GM18526 (cell line): ENCODE data around the gene UCKL1.

Experiments
- POLR2A ChIP-seq: IDR thresholded peaks from 3 replicates; pipeline ENCODE4 v1.6.1; 2011; ENCODE audit not compliant: insufficient read length; ENCODE audit errors: extremely low read depth

The UCKL1 gene

DNA sequence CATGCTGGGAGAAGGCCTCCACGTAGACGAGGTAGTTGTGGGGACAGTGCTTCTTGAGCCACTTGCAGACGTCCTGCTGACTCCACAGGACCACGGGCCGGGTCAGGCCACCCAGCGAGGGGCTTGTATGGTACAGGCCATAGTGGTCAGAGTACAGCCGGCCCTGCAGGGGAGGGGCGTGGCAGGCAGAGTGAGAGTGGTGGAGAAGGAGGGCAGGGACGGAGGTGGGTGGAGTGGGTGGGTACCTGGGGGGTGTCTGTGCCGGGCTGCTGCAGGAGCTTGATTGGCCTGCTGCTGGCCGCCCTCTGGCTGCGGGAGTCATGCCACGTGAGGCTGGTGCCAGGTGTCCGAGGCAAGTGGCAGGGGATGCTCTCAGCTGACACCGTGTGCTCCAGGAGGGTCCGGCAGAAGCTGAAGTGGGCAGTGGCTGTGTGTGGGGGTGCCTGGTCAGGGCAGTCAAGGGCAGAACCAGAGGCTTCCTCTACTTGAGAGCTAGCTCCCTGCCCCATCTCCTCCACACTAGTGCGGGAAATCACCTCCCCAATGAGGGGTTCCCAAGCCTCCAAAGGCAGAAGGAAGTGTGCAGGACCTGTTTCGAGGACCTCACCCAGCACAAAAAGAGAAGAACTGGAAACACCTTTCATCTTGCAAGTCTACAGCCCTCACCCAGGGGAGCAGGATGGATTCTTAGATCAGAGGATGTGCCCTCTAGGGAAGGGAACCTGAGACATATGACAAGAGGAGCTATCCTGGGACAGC, 20.9 kb upstream of the UCKL1 start:
- TF ChIP-seq POLR2A, result no peak

DNA sequence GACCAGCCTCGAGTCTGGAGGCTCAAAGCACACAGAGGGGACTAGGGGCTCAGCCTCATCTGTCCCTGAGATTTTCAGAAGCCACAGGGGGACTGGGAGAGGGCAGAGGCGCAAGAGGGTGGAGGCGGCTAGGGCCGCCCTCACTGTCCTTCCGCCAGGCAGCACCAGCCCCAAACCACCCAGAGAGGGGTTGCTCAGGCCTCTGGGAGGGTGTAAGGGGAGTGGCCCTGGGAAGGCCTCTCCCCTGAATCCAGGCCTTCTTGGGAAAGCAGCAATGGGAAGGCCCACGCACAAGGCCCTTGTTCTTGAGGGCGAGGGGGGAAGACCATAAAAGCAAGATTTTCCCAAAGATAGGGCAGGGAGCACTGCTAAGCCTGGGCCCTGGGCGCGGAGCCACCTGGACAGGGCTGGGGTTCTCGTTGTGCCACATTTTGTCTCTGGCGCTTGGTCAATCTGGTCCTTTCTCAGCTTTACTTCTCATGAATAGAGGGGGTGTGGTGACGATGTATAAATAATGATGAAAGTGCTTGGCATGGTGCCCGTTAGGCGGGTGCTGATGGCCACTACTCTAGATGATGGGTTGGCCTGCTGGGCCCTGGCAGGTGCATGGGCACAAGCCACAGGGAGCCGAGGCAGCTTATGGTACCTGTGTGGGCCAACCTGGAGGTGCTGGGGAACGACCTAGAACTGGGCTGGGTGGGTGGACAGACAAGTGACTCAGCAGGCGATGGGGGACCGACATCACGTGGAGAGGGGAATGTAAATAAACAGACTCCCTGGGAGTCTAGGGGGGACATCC, 18.4 kb upstream of the UCKL1 start:
- no peak for TF ChIP-seq POLR2A

DNA sequence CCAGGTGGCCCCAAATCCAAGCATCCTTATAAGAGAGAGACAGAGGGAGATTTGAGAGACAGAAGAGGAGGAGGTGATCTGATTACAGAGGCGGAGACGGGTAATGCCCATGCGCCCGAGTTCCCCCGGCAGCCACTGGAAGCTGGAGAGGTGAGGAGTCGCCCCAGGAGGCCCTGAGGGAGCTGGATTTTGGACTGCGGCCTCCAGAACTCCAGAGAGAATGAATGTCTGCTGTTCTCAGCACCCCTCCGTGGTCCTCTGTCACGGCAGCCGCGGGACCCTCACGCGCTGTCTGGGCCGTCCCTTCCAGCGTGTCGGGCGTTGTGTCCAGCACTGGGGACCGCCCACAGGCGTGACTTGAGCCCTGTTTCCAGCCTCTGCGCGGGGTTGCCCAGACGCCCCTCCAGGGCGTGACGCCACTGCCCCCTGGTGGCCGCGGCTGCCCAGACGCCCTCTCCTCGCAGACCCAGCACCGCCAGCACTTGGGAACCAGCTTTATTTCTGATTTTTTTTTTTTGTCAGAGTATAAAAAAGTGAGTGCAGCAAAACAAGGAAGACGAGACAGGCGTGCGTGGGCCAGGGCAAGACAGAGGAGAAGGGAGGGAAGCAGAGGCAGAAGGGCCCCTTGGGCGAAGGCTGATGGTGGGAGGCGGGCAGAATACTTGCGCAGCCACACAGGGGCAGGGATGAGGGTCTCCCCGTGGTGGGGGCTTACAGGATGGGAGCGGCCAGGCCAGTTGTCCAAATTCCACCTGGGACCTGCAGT, 17.6 kb upstream of the UCKL1 start:
- no peak for TF ChIP-seq POLR2A

DNA sequence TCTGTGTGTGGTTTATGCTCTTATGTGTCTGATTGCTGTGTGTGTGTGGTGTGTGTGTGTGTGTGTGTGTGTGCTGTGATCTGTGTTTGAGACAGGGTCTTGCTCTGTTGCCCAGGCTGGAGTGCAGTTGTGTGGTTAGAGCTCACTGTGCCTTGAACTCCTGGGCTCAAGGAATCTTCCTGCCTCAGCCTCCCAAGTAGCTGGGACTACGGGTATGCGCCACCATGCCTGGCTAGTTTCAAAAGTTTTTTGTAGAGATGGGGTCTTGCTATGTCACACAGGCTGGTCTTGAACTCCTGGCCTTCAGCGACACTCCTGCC, 16.9 kb upstream of the UCKL1 start:
- no peak for TF ChIP-seq POLR2A

DNA sequence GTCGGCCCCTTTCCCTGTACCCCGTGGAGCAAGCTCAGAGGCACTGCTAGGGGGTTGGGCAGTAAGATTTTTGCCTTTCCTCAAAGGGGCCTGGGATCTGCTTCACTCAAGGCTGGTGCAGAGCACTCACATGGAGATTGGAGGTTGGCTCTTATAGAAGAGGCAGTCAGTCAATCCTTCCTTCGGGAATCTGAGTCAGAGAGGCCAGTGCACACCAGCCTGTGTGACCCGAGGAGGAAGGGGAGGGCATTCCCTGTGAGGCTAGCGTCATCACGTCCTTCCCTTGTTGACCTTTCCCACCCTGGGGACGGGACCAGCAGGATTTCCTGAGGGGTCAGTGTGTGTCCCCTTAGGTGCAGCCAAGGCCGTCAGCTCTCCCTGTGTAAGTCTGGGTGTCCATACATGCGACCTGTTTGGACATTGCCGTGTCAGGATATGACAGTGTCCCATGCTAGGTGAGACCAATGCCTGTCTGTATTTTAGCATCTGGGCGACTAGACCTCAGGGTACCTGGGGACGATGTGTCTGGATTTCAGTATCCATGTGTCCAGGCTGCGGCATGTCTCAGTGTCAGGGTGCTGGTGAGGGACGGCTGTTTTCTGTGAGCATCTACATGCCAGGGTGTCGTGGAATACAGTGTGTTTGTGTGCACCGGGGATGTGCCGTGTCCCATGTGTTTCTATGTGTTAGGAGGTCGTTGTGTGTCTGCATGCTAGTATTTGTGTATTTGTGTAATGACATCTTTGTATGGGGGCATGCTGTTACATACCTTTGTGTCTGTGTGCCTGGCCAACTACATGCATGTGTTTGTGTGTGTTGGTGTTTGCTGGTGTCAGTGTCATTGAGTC, 16.3 kb upstream of the UCKL1 start:
- no peak for TF ChIP-seq POLR2A

DNA sequence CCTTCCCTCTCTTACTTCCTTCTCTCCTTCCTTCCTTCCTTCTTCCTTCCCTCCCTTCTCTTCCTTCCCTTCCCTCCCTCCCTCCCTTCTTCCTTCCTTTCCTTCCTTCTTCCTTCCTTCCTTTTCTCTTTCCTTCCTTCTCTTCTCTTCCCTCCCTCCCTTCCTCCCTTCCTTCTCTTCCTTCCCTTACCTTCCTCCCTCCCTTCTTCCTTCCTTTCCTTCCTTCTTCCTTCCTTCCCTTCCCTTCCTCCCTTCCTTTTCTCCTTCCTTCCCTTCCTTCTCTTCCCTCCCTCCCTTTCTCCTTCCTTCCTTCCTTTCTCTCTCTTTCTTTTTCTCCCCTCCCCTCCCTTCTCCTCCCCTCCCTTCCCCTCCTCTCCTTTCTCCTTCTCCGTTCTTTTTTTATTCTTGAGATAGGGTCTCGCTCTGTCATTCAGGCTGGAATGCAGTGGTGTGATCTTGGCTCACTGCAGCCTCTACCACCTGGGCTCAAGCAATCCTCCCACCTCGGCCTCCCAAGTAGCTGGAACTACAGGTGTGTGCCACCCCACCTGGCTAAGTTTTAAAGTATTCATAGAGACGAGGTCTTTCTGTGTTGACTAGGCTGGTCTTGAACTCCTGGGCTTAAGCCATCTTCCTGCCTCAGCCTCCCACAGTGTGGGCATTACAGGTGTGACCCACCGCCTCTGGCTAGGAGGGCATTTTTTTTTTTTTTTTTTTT, 14.7 kb upstream of the UCKL1 start:
- no peak for TF ChIP-seq POLR2A

DNA sequence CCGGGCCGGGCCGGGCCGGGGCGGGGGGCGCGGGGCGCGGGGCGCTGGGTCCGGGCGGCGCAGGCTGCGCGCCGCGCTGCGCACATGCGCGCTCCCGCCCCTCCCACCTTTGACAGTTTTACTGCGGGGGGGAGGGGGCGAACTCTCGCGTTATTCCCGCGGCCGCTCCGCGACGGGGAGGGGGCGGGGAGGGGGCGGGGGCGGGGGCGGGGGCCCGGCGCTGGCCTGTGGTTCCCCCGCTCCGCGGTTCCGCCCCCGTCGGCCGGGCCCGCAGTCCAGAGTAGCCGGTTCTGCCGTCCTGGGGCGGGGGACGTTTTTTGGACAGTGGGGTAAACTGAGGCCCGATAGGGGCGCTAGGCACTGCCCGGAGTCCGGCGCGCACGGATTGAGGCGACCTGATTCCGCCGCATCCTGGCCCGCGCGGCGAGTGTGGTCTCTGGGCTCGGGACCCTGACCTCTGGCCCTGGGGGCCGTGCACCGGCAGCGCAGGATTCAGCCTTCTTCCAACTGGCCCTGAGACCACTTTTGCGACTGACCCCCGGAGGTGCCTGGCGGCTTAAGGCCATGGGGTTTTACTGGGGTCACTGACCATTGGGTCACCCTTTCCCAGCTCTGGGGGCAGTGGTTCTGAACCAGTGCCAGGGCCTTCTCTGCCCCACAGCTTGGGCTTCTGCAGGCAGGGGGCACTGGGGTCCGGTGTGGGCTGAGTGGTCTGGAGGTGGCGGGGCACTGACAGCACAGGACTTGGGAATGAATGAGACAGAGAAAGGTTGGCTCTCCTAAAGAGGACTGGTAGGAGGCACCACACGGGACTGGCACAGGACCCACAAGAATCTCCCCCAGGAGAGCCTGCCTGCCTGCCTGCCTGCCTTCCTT, 13.9 kb upstream of the UCKL1 start, which contains the start of gene ZNF512B:
Gene ZNF512B, minus strand, starts transcription at position 93 of the 876 bp plus-strand sequence. CDS start 1,980 bp downstream, outside the sequence.
- TF ChIP-seq POLR2A, result peak; percentile 38

DNA sequence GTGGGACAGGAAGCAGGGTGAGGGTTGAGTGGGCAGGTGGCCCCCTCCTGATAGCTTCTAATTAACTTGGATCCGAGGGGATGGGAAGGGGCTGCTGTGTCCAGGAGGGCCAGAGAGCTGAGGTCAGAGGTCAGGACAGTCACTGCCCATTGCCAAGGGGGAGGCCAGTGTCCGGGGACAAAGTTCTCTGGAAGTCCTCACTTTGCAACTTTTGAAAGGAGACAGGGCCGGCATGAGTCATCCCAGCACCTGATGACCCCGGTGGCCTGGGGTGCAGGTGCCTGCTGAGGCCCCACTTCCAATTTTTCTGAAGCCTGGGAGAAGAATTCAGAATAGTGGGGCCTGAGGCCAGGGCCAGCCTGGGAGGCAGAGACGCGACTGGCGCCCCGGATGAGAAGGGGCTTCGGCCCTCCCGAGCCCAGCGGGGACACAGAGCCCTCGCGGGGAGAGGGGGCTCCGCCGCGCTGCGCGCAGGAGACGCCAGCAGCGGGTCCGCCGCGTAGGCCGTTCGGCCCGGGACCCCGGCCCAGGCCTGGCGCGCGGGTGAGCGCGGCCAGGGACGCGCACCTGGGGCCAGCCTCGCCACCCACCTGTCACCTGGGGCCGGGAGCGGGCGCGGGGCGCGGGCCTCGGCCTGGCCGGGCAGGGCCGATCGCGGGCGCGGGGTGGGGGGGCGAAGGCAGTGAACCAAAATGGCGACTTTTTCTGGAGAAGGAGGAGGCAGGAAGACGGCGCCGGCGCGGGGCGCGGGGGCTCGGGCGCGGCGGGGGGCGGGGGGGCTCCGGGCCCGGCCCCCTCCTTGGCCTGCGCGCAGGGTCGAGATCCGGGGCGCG, 12.9 kb upstream of the UCKL1 start:
- no peak for TF ChIP-seq POLR2A

DNA sequence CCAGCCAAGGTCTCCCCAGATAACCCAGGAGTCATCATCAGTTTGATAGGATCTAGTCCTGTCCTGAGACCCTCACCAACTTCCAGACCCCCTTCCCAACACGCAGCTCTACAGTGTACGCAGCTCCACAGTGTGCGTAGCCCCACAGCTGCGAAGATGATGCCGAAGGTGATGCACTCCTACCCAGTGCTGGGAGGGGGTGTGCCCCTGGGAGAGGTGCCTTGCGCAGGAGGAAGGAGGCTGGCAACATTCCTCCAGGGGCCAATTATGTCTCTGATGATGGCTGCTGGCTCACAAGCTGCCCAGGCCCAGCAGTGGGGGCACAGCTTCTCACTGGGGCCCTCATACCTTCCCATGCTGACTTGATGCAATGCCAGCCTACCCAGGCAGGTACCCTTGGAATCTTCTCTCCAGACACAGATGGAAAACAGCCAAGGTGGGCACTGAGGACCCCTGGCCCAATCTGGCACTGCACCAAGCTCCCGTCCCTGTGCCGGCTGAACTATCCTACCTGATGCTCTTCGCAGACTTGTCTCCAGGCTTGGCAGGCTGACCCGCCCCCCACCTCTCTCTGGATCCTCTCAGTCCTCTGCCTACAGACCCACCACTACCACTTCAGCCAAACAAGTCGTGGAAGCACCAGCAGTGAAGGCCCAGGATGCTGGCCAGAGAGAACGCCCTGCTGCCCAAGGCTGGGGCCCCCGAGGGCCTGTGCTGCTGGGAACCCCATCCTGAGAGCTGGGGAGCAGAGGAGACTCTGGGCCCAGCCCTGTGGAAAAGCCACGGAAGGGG, 12.1 kb upstream of the UCKL1 start:
- no peak for TF ChIP-seq POLR2A

DNA sequence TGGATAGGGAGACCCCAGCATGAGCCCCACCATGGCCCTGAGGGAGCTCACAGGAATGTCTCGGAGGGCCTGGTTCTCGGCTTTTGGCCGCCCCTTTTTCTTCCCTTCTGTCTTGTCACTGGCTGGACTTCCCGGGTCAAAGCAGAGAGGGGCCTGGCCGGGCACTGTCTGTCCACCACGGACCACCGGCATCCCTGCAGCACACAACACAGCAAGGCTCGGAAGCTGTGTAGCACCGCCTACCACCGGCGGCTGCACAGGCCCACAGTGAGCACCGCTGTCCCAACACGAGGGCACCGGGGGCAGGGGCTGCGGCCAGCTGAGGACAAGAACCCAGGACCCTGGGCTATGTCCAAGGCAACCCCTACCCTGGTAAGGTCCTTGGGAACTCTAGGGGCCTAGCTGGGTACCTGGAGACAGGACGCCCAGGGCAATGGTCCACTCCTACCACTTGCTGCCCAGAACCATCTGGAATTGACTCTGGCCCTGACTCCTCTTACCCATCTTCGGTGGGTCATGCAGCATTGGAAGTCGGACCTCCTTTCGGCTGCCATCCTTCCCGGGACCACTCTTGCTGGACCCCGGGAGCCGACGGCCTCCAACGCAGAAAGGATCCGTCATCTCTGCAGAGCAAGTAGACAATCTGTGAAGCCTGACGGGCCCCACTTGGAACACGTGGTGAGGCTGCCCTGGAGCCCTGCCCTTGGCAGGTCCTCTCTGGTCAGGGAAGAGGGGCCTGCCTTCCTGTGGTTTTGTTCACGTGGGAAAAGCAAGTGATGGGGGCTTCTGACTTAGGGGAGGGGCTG, 11.3 kb upstream of the UCKL1 start:
- no peak for TF ChIP-seq POLR2A

DNA sequence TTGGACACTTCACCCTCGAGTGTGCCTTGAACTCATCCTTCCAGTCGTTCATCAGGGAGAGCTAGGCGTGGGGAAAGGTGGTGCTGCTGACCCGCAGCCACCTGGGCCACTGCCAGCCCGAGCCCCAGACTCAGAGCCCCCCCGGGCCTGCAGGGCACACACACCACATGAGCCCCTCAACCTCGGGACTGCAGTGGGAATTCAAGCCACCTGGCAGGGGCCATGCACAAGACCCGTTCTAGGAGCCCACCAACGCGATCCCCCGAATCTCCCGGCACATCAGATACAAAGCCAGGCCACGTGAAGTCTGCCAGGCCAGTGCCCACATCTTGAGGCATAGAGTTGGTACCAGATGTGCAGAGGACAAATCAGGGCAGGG, 10.7 kb upstream of the UCKL1 start:
- no peak for TF ChIP-seq POLR2A
